ENCODE data around the gene SRXN1.

DNA sequence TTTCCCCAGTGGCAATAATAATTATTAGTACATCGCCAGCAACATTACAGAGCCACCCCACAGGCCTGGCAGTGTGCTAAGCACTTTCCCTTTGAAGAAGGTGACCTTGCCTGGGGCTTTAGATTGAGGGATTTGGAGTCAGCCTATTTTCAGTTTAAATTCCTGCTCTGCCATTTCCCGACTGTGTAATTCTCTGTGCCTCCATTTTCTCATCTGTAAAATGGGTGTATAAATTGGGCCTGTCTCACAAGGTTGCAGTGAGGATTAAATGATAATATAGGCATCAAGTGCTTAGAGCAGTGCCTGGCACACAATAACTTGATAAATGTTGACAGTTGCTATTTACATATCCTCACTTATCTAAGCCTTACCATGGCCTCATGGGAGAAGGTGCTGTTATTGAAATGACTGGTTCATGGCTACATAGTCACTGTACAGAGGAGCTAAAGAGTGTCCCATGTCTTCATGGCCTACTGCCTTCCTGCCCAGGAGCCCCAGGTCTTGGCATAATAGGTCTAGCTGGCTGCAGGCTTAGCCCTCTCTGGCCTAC, 27.7 kb upstream of the SRXN1 start:
- TF ChIP-seq HDAC2 (IDR thresholded peaks at IDR 0.05) (no peak), CTCF (IDR thresholded peaks at IDR 0.05 in 2 of 3, conservative IDR thresholded peaks at IDR 0.05 in 1 of 3; ENCODE audit: insufficient read depth in 2 of 3, low read depth in 1 of 3, low read length in 3 of 3) (no peak), NFYB (IDR thresholded peaks at IDR 0.05; ENCODE audit: extremely low read depth, insufficient read length) (no peak)

All from K562 (cell line).